ENCODE measurements around the gene TXNL4A. TPM values are rescaled to one million over a fixed set of nuclear protein-coding genes. Genes with fewer than 3 reads are reported as not detected.

TXNL4A gene
- total RNA-seq, 1 donor from 2014 or later, result 126 TPM

DNA sequence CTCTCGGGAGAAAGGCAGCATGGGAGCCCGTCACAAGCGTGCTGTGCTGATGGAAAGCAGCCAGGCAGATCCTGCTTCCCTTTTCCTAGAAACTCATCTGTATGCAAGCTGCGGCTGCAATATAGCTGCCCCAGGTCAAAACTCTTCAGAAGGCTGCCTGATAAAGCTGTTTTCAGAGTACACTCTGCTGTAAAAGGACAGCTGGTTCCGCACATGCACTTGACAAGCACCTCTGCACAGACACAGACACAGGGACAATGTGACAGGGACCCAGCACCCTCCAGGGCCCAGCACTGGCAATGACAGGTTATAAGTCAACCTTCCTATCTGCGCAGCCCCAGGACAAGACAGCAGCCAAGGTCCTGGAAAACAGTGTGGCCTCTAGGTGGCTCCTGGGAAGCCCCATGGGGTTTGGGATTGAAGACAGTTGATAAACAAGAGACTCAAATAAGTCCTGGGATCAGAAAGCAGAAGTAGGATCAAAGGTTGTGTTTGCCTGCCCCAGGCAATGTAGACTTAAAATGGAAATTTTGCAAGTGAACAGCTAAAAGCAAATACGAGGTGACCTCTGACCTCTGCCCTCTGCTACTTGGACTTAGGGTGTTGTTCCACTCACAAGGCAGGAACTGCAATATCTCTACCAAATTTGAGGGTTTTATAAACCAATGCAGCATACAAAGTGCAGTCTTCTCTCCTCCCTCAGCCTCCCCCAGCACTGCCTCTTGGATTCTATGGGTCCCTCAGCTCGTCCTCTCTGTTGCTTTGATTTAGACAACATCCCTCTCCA lies 53.9 kb downstream of the TXNL4A start:
- Mint-ChIP-seq H3K4me3 (ENCODE audit: unreplicated experiment) (no peak overlapping the region), H3K9me3 (ENCODE audit: unreplicated experiment) (peaks cover 36% of the 10 kb centered on the region), H3K4me1 (ENCODE audit: unreplicated experiment) (peaks cover 17% of the 10 kb centered on the region), H3K36me3 (ENCODE audit: unreplicated experiment) (peaks cover 73% of the 10 kb centered on the region), H3K27me3 (ENCODE audit: unreplicated experiment) (no peaks in the 10 kb centered on the region), H3K27ac (ENCODE audit: unreplicated experiment) (no peak overlapping the region)
- TF ChIP-seq, protein P1, sequence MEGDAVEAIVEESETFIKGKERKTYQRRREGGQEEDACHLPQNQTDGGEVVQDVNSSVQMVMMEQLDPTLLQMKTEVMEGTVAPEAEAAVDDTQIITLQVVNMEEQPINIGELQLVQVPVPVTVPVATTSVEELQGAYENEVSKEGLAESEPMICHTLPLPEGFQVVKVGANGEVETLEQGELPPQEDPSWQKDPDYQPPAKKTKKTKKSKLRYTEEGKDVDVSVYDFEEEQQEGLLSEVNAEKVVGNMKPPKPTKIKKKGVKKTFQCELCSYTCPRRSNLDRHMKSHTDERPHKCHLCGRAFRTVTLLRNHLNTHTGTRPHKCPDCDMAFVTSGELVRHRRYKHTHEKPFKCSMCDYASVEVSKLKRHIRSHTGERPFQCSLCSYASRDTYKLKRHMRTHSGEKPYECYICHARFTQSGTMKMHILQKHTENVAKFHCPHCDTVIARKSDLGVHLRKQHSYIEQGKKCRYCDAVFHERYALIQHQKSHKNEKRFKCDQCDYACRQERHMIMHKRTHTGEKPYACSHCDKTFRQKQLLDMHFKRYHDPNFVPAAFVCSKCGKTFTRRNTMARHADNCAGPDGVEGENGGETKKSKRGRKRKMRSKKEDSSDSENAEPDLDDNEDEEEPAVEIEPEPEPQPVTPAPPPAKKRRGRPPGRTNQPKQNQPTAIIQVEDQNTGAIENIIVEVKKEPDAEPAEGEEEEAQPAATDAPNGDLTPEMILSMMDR (IDR thresholded peaks at IDR 0.05), result no peak
- DNase-seq (ENCODE audit: extremely low spot score, unreplicated experiment), result no peak

DNA sequence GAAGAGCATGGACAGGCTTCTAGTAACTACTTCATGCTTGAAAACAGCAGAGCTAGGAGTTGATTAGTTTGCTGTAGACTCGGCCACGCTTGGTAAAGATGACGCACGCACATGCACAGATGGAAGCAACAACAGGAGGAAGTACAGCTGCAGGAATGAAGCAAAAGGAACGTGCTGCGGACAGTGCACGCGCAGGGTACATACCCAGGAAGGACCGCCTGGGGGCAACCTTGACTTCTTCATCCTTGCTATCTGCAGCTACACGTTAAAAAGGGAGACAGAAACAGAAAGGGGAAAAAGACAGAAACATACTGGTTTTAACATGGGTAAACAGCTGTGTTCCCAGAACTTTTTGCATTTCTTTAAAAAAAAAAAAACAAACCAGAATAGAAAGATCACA lies 54.6 kb downstream of the TXNL4A start:
- Mint-ChIP-seq H3K9me3 (ENCODE audit: unreplicated experiment) (peaks cover 40% of the 10 kb centered on the region), H3K4me3 (ENCODE audit: unreplicated experiment) (no peak overlapping the region), H3K4me1 (ENCODE audit: unreplicated experiment) (peaks cover 10% of the 10 kb centered on the region), H3K27ac (ENCODE audit: unreplicated experiment) (no peak overlapping the region), H3K36me3 (ENCODE audit: unreplicated experiment) (peaks cover 75% of the 10 kb centered on the region), H3K27me3 (ENCODE audit: unreplicated experiment) (no peaks in the 10 kb centered on the region)
- TF ChIP-seq, protein P1 (IDR thresholded peaks at IDR 0.05), result no peak
- DNase-seq (ENCODE audit: extremely low spot score, unreplicated experiment), result no peak

DNA sequence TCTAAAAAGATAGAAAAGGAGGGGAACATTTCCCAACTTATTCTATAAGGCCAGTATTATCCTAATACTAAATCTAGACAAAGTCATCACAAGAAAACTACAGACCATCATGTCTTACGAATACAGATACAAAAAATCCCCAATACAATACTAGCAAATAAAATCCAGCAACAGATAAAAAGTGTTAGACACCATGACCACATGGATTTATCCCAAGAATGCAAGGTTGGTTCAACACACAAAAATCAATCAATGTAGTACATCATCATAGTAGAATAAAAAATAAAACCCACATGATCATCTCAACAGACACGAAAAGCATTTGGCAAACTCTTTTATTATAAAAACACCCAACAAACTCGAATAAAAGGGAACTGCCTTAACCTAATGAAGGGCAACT lies 55.5 kb downstream of the TXNL4A start:
- no peak overlapping the region for H3K4me3 Mint-ChIP-seq (ENCODE audit: unreplicated experiment)
- DNase-seq (ENCODE audit: extremely low spot score, unreplicated experiment), result no peak
- no peaks in the 10 kb centered on the region for H3K27me3 Mint-ChIP-seq (ENCODE audit: unreplicated experiment)
- H3K9me3 Mint-ChIP-seq (ENCODE audit: unreplicated experiment), result peaks cover 41% of the 10 kb centered on the region
- H3K27ac Mint-ChIP-seq (ENCODE audit: unreplicated experiment), result no peak overlapping the region
- H3K36me3 Mint-ChIP-seq (ENCODE audit: unreplicated experiment), result peaks cover 79% of the 10 kb centered on the region
- peaks cover 6% of the 10 kb centered on the region for H3K4me1 Mint-ChIP-seq (ENCODE audit: unreplicated experiment)
- TF ChIP-seq, protein P1 (IDR thresholded peaks at IDR 0.05), result no peak

DNA sequence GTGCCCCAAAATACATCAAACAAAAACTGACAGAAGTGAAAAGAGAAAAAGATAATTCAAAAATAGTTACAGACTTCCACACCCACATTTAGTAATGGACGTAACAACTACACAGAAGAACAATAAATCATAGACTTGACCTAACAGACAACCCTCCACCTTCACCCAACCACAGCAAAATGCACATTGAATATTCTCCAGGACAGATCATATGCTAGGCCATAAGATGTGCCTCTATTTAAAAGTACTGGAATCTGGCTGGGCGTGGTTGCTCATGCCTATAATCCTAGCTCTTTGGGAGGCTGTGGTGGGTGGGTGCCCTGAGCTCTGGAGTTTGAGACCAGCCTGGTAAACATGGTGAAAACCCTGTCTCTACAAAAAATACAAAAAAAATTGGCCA lies 56.9 kb downstream of the TXNL4A start:
- Mint-ChIP-seq H3K4me1 (ENCODE audit: unreplicated experiment) (peaks cover 6% of the 10 kb centered on the region), H3K36me3 (ENCODE audit: unreplicated experiment) (peaks cover 70% of the 10 kb centered on the region), H3K9me3 (ENCODE audit: unreplicated experiment) (peaks cover 41% of the 10 kb centered on the region), H3K27me3 (ENCODE audit: unreplicated experiment) (no peaks in the 10 kb centered on the region), H3K27ac (ENCODE audit: unreplicated experiment) (no peak overlapping the region), H3K4me3 (ENCODE audit: unreplicated experiment) (no peak overlapping the region)
- no peak for DNase-seq (ENCODE audit: extremely low spot score, unreplicated experiment)
- TF ChIP-seq, protein P1 (IDR thresholded peaks at IDR 0.05), result no peak

DNA sequence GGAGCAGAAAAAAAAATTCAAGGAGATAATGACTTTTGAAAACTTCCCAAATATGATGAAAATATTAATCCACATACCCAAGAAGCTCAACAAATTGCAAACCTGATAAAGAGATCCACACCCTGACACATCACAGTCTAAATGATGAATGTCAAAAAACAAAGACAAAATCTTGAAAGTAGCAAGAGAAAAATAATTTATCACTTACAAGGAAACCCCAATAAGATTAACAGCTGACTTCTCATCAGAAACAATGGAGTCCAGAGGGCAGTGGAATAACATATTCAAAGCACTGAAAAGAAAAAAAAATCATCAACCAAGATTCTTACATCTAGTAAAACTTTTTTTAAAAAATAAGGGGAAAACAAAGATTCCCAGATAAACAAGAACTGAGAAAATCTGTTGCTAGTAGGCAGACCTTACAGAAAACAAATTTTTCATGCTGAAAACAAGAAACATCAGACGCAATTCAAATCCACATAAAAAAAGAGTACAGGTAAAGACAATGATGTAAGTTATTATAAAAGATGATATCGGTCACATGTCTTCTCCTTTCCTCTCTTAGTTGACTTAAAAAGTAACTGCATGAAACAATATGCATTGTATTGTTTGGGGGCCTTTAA lies 58.2 kb downstream of the TXNL4A start:
- TF ChIP-seq, protein P1 (IDR thresholded peaks at IDR 0.05), result no peak
- no peak for DNase-seq (ENCODE audit: extremely low spot score, unreplicated experiment)
- H3K36me3 Mint-ChIP-seq (ENCODE audit: unreplicated experiment), result peaks cover 63% of the 10 kb centered on the region
- peaks cover 6% of the 10 kb centered on the region for H3K4me1 Mint-ChIP-seq (ENCODE audit: unreplicated experiment)
- H3K27me3 Mint-ChIP-seq (ENCODE audit: unreplicated experiment), result no peaks in the 10 kb centered on the region
- peaks cover 34% of the 10 kb centered on the region for H3K9me3 Mint-ChIP-seq (ENCODE audit: unreplicated experiment)
- no peak overlapping the region for H3K27ac Mint-ChIP-seq (ENCODE audit: unreplicated experiment)
- H3K4me3 Mint-ChIP-seq (ENCODE audit: unreplicated experiment), result no peak overlapping the region

Measured in osteocyte (in vitro differentiated cells).